Omental fat pad (tissue), 4 donors: ENCODE results near the gene TPTE2. TPM values are rescaled to one million over a fixed set of nuclear protein-coding genes. Genes with fewer than 3 reads are reported as not detected.

Experiments
- ATAC-seq: fragments of 150-250 bp; one replicate; pipeline ENCODE4 v1.9.1; 2016; ENCODE audit warnings: mild to moderate bottlenecking, moderate library complexity; ENCODE audit not compliant: low FRiP score
- DNase-seq: peaks from one replicate; pipeline ENCODE4 v3.0.0-alpha.2; 2019; ENCODE audit warnings: low spot score
- CTCF ChIP-seq, 3 donors: fragments of 450-650 bp; IDR thresholded peaks; one replicate each; pipeline ENCODE4 v1.5.1; 2016 to 2017; ENCODE audit warnings: antibody characterized with exemption in 3 of 3, mild to moderate bottlenecking in 3 of 3, moderate library complexity in 2 of 3
- total RNA-seq, 4 donors: library from RNA; depleted of rRNA; stranded (reverse); fragments of >200 nt; gene quantifications; one replicate each; pipeline ENCODE4 v1.1.0, GENCODE V29; 2016

Gene TPTE2
- total RNA-seq, 4 donors from 2014 or later, result 0.44 TPM; not detected in 3

GRCh38 chr13:19597523-19597922, 36.2 kb upstream of the TPTE2 start:
- no peak for TF ChIP-seq CTCF (IDR thresholded peaks at IDR 0.05)
- DNase-seq (no peak), ATAC-seq (no peak)

GRCh38 chr13:19596960-19597361, 35.6 kb upstream of the TPTE2 start:
- no peak for ATAC-seq

DNA sequence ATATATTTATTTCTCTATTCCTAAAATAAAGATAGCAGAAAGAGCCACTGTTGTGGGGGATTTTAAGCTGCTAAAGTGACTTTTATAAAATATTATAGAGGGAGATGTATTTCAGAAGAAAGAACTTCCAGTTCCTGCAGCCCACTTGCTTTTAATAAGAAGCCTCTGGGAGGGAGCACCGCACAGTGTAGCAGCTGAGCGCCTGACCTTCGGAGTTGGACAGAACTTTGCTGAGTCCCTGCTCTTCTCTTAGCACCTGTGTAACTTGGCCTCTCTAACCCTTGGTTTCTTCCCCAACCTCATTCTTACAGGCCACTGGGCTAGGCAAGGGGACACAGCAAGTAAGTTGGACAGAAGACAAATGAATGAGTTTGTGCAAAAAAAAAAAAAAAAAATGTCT, 34.8 kb upstream of the TPTE2 start:
- TF ChIP-seq CTCF (IDR thresholded peaks at IDR 0.05), result no peak
- DNase-seq (no peak), ATAC-seq (no peak)

More at GRCh38 chr13:19596960-19597361, 35.6 kb upstream of the TPTE2 start:
- DNase-seq, result no peak
- TF ChIP-seq CTCF (IDR thresholded peaks at IDR 0.05), result no peak

DNA sequence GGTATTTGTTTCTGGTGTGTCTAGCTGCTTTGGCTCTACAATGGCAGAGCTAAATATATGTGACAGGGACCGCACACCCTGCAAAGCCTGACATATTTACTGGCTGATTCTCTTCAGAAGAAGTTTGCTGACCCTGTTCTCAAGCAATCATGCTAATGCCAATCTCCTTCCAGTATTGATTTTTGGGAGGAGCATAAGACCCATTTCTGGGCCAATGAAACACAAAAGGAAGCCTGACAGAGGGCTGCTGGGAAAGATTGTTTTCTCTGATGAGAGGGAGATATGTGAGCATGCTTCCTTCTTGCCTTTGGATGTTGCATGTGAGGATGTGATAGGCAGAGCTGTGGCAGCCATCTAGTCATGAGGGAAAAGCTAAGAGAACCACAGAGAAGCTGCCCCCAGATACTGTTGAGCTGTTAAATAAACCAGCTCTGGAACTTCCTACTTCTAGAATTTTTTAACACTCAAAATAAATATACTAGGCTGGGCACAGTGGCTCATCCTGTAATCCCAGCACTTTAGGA, 31.4 kb upstream of the TPTE2 start:
- ATAC-seq (no peak), DNase-seq (no peak)
- TF ChIP-seq CTCF (IDR thresholded peaks at IDR 0.05), result no peak

DNA sequence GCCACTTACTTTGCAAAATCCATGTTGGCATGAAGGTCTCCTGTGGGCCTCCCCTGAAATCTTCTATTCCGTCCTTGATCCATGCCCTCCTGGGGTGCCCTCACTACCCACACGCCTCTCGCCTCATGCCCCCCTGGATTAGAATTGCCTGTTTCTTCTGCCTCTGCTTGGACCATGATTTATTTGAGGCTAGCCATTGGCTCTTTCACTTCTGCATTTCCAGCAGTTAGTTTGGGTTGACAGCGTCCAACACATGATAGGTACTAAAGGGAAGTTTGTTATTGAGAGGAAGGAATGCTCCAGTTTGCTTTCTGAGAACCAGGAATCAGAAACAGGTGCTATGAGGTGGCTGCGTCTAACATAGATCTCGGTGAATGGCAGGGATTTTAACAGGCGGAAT, 30.5 kb upstream of the TPTE2 start:
- ATAC-seq (no peak), DNase-seq (no peak)
- TF ChIP-seq CTCF (IDR thresholded peaks at IDR 0.05), result no peak

DNA sequence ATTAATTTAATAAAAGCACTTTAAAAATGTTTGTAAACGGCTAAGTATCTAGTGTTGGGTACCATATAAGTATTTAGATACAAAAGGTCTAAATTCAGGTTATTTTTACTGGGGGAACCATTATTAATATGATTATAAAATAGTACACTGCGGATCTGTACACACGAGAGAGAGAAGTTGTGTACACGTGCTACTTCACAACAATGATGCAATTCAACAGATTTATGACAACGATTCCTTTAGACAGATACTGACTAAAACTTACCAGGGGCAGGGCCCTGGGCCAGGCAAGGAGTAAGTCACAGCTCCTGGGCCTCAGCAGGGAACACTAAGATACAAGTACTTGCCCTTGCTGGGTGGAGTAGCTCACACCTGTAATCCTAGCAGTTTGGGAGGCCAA, 29.1 kb upstream of the TPTE2 start:
- TF ChIP-seq CTCF (IDR thresholded peaks at IDR 0.05), result no peak
- no peak for DNase-seq

GRCh38 chr13:19589312-19589711, 28.0 kb upstream of the TPTE2 start:
- DNase-seq, result no peak

More for the DNA sequence above, 29.1 kb upstream of the TPTE2 start:
- no peak for ATAC-seq

More at GRCh38 chr13:19589312-19589711, 28.0 kb upstream of the TPTE2 start:
- no peak for ATAC-seq
- no peak for TF ChIP-seq CTCF (IDR thresholded peaks at IDR 0.05)
